ENCODE results near the gene CUBN.

CUBN gene

DNA sequence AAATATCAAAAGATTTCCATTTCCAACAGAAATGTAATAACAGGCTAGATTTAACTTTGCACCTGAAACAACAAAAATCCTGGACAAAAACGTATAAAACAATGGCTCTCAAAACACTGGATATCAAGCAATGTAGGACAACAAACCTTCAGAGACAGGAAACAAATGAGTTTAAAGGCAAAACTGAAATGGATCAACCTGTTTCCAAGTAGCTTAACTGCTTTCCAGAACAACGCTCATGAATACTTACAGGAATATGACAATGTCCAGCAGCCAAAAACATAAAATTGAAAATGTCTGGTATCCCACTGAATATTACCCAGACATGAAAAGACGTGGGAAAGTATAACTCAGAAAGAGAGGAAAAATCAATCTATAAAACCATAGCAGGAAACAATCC, 62.8 kb downstream of the CUBN start:
- no peak for DNase-seq

DNA sequence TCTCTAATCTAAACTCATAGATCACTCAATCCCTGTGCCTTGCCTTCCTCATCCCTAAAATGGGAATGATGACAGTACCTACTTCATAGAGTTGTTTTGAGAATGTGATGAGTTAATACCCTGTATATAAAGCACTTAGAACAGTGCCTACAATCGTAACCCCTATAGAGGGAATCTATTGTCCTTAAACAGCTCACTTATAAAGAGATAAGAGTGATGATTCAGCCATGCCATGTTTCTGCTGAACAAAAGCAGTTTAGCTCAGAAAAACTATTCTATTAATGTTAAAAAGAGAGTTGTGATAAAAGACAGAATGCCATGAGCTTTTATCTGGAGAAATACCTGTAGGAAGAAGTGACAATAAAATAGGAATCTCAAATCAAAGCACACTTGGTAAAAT, 63.6 kb downstream of the CUBN start:
- no peak for DNase-seq

DNA sequence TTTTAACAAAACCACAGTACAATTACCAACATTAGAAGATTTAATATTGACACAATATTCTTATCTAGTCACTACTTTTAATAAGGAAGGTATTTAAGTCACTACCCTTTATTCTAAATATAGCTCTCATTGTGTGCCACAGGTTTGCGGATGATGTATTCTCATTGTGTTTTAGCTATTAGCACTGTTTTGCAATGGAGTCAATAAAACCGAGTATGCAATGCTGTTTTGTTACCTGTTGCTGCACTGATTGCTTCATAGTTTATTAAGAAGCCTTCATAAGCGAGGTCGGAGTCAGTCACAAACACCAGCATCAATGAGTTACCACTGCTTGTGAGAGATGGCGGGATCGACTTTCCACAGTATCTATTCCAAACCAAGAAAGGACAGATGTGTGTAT, 64.3 kb downstream of the CUBN start:
- no peak for DNase-seq

DNA sequence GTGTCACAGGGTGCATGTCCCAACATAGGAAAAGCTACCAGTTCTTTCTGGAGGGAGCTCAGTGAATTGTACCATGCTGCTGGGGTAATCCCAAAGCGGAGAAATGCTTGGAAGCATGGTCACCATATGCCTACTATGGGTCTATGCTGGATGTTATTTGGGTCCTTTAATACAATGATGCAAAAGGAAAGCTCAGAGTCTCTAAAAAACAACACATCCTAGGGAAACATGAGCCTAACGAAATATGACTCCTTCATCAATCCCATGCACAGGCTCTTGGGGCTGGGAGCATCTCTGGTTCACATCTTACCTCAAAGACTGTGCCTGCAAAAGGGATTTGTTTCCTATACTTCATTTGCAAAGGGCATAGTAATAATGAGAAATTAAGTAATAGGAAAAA, 65.2 kb downstream of the CUBN start:
- DNase-seq = no peak

DNA sequence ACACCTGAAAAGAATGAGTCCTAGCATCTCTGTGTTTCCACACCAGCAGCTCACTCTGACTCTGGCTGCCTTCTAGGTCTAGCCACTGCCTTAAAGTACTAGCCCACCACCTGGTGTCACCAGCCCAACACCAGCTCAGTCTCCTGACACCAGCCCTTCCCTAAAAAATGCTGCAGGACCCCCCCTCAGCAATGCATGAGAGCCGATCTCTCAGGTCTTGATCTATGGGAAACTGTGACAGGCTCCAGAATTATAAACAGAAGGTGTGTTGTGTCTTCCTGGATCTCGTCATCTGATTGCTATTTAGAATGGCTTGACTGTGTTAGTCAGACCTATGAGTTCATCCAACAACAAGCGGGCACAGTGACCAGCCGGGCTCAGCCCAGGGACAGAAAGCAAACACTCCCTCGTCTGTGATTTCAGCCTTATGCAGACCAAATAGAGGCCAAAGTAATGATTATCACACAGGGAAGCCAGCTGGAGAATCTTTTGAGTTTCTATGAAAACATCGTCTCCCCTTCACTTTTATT, 66.6 kb downstream of the CUBN start:
- DNase-seq = no peak

DNA sequence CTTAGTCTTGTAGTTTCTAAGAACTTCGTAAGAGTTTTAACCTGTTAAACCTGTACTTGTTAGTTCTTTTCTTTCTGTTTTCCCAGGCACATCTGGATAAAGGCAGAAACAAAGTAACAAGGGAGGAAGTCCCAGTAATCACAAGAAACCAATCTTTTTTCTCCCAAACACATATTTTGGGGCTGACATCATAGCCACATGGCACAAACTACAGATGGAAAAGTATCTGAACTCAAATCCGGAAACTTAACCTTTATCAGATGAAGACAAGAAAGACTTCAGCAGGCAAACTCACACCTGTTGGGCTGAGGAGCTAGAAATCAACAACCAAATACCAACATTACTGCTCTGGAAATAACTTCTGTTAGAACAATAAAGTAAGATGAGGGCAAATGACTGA, 67.1 kb downstream of the CUBN start:
- no peak for DNase-seq

DNA sequence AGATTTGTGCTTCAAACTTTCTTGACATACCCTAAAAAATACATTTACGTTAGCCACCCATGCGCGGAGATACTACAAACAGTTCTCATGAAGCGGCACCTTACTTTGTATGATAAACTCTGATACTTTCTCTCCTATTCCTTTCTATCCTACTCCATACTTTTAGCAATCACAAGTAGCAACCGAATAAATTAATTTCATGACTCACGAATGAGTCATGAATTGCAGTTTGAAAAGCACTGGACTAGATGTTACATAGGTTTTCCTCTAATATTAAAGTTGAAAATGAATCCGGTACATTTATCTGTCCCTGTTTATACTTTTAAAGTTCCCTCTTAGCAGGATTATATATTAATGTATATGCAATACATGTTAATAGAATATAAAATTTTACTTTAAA, 67.6 kb downstream of the CUBN start:
- no peak for DNase-seq

DNA sequence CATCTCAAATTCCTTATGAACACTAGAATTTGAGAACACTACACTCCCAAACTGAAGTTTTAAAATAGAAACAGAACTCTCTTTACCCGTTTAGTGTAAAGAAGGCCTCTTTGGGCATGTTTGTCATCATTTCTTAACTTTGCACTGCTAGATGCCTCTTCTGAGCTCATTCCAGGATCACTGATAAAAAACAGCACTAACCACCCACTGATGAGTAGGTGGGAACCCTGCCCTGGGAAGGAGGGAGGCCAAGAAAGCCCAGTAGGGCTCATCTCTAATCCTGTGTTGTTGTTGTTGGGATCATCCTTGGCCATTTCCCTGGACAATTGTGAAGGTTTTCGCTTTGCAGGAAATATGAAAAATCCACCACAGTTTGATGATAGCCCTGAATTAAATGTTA, 68.2 kb downstream of the CUBN start:
- DNase-seq = no peak

DNA sequence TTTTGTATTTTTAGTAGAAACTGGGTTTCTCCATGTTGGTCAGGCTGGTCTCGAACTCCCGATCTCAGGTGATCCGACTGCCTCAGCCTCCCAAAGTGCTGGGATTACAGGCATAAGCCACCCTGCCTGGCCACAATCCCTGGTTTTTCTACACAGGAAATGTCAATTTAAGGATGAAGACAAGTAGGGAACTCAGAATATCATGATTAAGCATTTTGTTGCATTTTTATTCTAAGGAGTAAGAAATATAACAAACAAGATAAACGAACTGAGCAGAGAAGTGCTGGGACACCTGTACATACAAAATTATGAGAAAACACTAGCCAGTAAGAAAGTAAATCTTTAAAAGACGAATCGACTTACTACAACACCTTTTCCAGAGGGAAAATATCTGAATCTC, 69.3 kb downstream of the CUBN start:
- DNase-seq = no peak

DNA sequence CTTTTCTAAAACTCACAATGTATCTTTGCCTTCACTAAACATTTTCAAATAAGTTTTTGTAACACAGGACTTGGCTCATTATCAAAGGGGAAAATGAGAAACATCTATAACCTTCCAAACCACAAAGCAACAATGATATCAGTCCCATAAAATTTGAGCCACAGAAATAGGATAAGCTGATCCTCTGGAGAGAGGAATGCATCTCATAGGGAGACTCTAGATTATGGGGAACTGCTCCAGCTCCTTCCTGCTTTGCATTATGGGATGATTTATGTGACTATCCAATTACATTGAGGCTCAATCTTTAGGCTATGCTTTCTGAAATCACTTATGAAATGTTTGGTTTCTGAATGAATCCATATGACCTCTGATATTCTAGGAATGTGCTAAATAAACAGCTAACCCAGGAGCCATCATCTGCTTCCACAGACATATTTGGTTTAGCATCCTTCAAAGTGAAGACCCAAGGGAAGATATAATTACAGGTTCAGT, 70.4 kb downstream of the CUBN start:
- no peak for DNase-seq

DNA sequence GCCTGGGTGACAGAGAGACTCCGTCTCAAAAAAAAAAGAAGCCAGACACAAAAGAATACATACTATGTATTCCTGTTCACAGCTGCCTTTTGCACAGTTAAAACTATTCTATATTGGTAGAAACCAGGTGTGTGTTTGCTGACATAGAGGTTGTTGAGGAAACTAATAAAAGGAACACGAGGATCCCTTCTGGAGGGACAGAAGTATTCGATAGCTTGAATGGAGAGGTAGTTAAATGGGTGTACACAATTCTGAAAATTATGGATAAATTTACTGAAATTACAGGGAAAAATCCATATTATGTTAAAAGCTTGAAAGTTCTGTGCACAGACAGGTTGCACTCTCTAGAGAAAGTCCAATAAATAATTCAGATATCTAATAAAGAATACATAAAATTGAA, 71.5 kb downstream of the CUBN start:
- DNase-seq = no peak

DNA sequence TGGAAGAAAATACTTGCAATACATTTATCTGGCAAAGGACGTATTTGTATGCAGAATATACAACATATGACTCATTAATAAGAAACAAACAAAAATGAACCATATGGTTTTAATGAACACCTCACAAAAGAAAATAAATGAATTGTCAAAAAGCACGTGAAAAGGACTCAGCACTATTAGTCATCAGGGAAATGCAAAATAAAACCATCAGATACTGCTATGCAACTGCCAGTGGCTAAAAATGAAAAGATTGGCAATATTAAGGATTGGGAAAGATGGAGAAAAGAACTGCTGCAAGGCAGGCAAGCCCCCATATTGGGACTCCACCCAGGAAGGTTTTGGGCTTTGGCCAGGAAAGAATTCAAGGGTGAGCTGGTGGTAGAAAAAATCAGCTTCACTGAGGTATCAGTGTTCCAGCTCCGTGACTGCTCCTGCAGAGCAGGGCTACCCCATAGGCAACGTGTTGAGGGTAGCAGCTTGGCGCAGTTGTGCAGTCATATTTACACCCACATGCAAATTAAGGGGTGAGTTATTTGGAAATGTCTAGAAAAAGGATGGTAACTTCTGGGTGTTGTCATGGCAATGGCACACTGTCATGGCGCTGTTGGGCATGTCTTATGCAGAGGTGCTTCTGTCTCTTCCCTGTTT, 72.7 kb downstream of the CUBN start:
- no peak for DNase-seq

DNA sequence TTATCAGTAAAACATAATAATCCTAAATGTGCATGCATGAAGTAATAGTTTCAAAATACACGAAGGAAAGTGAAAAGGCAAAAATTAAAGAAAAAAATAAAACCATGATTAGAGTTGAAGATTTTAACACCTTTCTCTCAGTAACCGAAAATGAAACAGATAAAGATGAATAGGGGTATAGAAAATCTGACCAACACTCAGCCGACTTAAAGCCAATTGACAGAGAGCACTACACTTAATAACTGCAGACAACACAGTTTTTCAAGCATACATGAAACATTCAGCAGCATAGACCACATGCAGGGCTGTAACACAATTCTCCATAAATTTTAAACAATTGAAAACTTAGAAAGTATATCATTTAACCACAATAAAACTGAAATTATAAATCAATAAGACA, 76.1 kb downstream of the CUBN start:
- no peak for DNase-seq

DNA sequence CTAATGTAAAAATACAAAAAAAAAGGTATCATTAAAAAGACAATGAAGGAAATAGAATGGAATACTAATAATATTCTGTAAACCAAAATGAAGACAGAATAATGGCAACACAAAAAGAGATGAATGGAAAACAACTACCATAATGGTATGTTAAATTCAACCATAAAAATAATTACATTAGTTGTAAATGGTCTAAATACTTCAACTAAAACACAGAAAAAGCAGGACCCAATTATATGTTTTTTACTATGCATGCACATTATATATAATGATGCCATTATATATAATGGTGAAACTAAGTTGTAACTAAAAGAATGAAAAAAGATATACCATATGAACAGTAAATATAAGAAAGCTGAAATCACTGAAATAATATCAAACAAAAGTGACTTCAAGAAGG, 76.5 kb downstream of the CUBN start:
- DNase-seq = no peak

DNA sequence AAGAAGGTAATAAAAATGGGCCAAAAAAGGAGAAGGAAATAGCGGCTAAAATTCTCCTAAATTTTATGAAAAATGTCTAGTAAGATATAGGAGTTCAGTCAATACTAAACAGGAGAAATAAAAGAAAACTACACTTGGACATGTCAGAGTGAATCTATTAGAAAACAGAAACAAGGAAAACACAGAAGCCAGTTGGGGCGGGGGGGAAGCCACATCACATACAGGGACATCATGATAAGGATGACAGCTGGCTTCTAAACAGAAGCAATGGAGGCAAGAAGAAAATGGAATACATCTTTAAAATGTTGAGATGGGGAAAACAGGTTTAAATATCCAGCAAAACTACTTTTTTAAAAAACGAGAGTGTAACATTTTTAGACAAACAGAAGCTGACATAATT, 77.8 kb downstream of the CUBN start:
- no peak for DNase-seq

DNA sequence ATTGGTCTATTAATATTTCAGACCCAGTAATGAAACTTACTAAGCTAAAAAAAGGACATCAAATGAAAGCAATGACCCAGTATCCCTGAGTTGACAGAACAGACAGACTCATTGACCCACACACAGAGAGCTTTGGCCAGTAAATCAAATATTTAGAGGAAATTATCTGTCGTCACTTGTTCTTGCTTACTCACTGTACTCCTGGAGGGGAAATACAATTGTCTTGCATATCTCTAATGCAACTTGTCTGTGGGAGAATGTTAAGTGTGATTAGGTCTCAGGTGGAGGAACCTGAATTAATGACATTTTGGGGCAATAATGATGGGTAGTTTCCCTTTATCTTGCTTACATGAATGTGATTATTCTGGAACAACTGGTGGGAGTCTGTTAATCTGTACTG, 80.4 kb downstream of the CUBN start:
- no peak for DNase-seq

DNA sequence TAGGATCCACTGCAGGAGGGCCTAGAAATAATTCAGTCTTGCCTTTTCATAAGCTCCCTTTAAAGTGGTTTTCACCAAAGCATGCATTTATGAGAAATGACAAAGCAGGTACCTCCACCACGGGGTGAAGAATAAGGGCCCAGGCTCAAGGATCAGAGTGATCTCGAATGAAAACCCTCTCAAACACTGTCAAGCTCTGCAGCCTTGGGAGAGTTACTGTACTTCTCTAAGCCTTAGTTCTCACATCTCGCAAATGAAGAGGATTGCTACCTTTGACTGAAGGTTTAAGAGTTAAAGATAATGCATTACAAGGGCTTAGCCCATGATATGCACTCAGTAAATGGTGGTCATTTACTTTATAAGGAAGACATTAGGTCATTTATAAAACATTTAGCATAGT, 81.7 kb downstream of the CUBN start:
- DNase-seq = no peak

DNA sequence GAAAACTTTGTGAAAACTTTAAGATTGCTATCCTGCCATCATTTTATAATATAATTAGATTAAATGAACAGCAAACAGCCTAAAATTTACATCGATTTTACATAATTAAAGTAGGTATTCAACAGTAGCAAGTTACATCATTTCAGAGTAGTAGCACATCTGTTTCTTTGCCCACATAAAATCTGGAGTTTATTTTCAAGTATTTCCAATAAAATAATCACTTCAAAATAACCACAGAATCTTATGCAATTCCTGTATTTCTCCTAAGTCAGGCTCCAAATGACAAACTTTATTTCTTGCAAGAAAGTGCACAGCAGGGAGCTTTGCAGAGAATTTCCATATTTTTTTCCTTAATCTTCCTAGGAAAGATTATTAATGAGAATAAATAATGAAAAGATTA, 82.6 kb downstream of the CUBN start:
- no peak for DNase-seq

DNA sequence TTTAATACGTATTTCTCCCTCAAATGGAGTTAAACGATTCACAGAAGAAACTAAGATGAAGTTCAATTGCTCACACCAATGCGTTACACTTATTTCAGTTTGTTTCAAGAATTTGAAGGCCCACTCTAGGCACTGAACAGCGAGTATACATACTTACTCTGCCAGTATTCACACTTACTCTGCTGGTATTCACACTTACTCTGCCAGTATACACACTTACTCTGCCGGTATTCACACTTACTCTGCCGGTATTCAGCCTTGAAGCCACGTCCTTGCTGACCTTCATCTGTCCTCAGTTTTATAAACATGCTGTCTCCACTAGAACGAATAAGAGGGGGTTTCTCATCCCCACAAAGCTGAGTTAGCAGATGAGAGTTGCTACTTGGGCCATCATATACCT, 86.0 kb downstream of the CUBN start:
- DNase-seq = no peak

DNA sequence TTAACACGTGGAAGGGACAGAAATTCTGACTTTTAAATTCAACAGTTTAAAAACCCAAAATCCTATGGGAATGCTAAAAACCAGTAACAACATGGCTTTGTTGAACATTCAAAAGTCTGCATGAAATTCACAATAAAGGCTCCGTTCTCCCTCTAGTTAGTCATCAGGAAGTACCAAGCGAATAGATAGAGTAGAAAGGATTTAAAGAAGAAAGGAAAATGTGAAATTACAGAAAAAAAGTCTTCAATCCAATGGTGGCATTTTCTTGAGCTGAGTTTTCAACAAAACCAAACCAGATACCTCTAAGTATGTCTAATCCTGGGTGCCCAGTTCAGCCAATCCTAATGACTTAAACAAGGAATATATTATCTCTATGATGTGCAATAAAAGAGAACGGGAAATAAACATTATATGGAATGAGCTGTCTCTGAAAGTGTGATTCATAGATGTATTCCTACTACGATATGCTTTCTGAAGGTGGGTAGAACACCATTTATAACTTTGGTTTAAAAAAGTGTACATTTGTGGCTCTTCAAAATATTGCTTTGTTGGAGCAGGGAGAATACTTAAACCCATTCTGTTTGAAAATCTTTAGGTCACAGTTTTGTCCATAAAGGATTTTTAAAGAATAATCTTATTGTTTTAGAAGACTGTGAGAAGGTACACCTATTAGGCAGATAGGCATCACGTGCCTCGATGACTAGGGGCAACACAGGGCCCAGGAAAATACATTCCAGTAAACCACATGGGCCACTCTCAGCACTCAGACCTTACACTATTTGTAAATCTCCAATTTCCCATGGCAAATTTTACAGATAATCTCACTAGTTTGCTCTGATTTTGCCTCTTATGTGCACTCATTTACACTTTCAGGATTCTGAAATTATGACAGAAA, 87.7 kb downstream of the CUBN start:
- no peak for DNase-seq

DNA sequence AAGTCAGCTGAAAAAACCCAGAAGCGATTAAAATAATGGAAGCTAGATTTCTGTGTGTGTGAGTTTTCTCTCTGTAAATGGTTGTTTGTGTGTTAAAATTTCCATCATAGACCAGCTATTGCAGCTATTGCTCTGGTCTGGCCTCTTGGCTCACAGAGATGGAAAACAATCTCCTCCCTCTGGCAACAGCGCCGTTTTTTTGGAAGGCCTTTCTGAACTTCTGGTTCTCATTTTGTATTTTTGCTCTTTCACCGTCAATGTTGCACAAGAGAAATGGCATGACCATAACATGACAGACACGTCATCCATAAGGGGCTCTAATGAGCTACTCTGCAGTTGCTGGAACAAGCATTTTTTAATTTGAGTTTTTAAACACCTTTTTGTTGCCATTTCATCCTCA, 91.0 kb downstream of the CUBN start:
- DNase-seq = no peak

DNA sequence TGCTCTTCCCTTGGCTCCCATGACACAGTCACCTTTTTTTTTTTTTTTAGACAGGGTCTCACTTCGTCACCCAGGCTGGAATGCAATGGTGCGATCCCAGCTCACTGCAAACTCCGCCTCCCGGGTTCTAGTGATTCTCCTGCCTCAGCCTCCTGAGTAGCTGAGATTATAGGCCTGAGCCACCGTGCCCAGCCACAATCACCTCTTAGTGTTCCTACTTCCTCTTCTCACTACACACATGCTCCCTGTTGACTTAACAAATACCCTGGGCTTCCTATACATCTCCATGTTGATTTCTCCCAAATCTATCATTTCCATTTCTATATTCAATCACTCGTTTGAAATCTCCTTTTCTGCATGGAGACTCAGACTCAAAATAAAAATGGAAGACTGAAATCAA, 91.7 kb downstream of the CUBN start:
- no peak for DNase-seq

DNA sequence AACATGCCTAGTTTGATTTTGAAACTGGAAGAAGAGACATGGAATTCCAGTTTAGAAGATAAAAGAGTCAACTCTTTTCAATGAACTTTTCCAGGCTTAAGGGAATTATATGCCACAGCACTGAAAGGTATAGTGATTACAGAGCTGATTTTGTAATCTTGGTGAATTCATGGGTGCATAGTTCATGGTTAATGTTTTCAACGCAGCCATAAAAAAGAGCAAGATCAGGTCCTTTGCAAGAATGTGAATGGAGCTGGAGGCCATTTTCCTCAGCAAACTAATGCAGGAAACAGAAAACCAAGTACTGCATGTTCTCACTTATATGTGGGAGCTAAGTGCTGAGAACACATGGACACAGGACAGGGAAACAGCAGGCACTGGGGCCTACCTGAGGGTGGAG, 94.2 kb downstream of the CUBN start:
- no peak for DNase-seq

DNA sequence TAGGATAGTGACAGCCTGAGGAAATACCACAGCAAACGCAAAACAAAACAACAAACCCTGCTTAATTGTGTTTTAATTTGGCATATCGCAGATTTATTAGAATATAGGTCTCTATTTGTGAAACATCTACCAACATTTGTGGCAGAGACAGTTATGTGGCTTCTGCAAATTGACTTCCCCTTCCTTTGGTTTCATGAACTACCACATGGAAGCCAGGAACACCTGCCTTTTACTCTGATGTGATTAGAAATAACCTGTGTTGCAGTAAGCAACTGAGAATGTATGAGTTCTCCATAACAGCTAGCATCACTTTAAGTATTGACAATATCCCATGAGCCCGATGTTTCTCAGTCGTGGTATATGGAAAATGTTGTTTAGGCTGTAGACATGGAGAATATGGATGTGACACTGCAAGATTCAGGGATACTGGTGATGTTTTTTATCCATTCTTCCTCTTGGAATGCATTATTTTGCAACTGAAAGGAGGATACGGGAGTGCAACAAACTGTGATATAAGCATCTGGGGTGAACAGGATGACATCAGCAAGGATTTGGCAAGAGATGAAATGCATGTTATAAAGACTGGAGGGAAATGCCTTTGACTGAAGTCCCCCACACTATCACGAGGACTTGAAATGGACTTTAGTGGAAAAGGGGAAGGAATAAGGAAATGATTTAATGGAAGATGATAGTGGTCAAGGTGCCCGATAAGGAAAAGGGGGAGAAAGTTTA, 95.9 kb downstream of the CUBN start:
- no peak for DNase-seq

Measured in NCI-H1436 (cell line).